IPS-11a (cell line): ENCODE measurements around the gene CAPSL.
"Not testable (repeated sequence)": the region's sequence is repeated elsewhere in the genome, so short reads cannot be mapped to it uniquely, and the experiment has no call there.

Source experiments
- H3K4me3 ChIP-seq: one replicate; pipeline ENCODE4 v1.5.1; 2013; ENCODE audit warnings: low read depth, low read length, control low read depth

Gene CAPSL

DNA sequence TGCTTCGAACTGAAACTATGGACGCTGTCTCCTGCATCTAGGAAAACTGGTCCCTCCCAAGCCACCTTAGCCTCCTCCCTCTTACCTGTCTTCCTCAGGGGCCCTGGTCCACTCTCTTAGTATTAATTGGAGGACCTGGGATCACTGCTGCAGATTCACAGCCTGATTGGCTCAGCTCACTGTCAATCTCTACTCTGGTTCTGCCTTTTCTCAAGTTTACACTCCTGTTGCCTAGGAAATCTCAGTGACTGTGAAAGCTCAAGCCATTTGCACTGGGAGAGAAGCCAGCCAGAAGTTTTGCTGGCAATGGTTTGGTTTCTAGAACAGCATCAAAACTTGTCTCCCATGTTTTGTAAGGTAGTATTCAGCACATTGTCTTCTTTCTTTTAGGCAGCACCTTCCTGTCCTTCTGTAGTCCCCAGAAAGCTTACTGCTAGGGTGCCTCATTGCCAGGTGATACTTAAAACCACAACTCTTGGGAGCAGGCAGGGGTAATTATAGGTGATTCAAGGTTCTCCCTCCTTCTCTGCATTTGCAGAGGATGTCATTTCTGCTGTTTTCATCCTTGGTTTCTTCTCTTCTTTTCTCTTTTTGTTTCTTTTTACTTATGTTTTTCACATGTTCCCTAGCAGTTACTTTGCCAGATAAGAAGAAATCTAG, at the start of gene CAPSL:
CAPSL (minus strand) TSS at position 55 of the 660 bp plus-strand sequence. CDS start 17,502 bp downstream, outside the sequence.
- H3K4me3 ChIP-seq: no peak within 1 kb of the TSS

- H3K4me3 ChIP-seq: no peak overlapping the region
Measured at GRCh38 chr5:35987776-35988175, 49.4 kb upstream of the CAPSL start.

GRCh38 chr5:35979715-35980114, 41.3 kb upstream of the CAPSL start:
- no peak overlapping the region for H3K4me3 ChIP-seq

- not testable (repeated sequence) for H3K4me3 ChIP-seq
Measured at GRCh38 chr5:35976859-35977258, 38.4 kb upstream of the CAPSL start.

GRCh38 chr5:35974570-35974969, 36.1 kb upstream of the CAPSL start:
- H3K4me3 ChIP-seq: no peak overlapping the region

- no peak overlapping the region for H3K4me3 ChIP-seq
Measured at GRCh38 chr5:35971878-35972210, 33.4 kb upstream of the CAPSL start.

- H3K4me3 ChIP-seq: no peak overlapping the region
Measured at GRCh38 chr5:35971186-35971877, 32.9 kb upstream of the CAPSL start.

GRCh38 chr5:35963381-35963843, 25.0 kb upstream of the CAPSL start:
- H3K4me3 ChIP-seq: no peak overlapping the region

- H3K4me3 ChIP-seq: no peak overlapping the region
Measured at GRCh38 chr5:35960328-35960727, 21.9 kb upstream of the CAPSL start.

DNA sequence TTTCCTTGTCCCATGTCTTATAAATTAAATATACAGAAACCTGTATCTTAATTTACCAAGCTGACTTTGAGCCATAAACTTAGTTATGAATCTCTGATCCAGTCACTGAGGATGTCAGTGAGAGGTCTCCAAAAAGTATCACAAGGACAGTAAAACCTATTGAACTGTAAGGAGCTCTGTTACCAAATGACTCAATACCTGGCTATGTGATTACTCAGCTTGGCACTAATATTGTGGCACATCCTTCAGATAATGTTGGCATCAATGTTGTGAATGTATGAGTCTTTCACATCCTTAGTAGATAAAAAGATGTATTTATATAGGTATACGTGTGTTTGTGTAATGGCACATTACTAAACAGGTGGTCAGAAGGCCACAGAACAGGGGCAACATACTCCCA, 18.0 kb upstream of the CAPSL start:
- no peak overlapping the region for H3K4me3 ChIP-seq

DNA sequence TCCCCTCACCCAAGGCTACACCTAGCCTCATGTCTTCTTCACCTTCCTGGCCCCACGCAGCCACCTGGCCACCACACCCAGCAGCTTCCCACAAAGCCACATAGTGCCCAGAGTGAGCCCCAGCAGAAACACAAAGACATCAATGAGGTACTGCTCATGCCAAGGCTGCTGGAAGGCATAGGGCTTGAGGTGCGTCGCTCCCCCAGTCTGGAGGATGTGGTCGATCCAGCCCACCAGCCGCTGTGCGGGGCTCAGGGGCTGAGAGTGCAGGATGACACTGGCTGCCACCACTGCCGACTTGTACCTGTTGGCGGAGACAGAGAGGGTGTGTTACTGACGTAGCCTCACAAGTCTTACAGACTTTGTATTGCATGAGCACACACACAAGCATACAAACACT, 15.8 kb upstream of the CAPSL start:
- no peak overlapping the region for H3K4me3 ChIP-seq

GRCh38 chr5:35947085-35947484, 8.7 kb upstream of the CAPSL start:
- no peak overlapping the region for H3K4me3 ChIP-seq

- H3K4me3 ChIP-seq: no peak overlapping the region
Measured at GRCh38 chr5:35939639-35940038, 1.2 kb upstream of the CAPSL start.

DNA sequence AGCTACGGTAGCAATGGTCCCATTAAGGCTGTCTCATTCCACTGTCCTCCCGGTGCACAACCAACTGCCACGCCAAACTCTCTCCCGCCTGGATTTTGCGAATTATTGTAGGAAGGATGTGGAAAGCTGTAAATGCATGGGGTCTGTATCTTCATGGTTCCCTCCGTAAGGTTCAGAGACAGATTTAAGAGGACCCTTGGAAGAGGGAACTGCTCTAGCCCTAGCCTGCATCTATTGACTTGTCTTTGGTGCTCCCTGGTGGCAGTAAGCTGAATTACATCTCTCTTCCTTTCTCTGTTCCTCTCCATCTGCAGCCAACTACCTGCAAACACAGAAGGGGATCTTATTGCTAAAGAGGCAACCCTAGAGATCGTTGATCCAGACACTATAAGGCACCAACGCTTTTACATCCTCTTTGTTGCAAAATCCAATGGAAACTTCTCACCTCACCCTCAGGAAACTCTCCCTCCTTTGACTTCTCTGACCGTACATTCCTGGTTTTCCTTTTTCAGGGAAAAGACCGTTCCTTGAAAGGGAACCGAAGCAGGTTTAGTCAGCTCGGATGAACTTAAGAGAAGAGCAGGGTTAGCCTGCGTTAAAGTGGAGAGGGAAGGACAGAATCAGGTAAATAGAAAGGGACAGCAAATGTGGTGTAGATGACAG, 11.9 kb downstream of the CAPSL start:
- H3K4me3 ChIP-seq: no peak overlapping the region

- H3K4me3 ChIP-seq: no peak overlapping the region
Measured at GRCh38 chr5:35924950-35925722, 13.3 kb downstream of the CAPSL start.

GRCh38 chr5:35924122-35924949, 14.1 kb downstream of the CAPSL start:
- no peak overlapping the region for H3K4me3 ChIP-seq

GRCh38 chr5:35922468-35922867, 16.0 kb downstream of the CAPSL start:
- no peak overlapping the region for H3K4me3 ChIP-seq

DNA sequence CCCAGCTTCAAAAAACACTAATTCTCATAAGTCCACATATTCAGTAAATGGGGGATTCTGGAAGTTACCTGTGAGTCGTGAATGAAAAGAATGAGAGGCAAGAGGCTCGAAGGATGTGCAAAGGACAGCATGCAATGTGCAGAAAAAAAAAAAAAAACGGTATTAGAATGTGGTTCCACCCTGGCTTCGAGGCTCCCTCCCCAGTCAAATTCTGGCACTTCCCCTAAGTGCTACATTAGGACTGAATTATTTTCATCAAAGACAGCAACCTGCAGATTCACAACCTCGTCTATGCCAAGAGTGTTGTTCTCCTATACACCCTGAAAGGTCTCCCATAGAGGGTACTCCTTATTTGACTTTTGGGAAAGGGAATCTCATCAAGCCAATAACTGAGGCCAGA, 16.5 kb downstream of the CAPSL start:
- no peak overlapping the region for H3K4me3 ChIP-seq

DNA sequence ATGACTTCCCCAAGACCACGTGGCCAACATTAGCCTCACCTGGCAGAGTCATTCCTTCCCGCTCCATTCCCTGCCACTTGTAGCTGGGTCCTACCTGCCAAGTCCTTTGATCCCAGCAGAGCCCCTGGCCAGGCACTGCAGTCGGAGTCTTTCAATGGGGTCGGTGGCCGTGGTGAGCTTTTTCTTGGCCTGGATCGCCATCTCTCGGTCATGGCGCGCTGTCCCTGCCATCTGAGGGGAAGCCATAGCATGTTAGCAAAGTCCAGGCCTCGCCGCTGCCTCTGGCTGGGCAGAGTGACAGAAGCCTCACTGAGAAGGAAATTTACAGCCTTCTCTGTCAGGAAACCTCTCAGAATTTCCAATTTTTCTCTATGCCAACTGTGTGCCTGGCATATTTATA, 17.5 kb downstream of the CAPSL start:
- H3K4me3 ChIP-seq: no peak overlapping the region

- no peak overlapping the region for H3K4me3 ChIP-seq
Measured at GRCh38 chr5:35919191-35919590, 19.2 kb downstream of the CAPSL start.

DNA sequence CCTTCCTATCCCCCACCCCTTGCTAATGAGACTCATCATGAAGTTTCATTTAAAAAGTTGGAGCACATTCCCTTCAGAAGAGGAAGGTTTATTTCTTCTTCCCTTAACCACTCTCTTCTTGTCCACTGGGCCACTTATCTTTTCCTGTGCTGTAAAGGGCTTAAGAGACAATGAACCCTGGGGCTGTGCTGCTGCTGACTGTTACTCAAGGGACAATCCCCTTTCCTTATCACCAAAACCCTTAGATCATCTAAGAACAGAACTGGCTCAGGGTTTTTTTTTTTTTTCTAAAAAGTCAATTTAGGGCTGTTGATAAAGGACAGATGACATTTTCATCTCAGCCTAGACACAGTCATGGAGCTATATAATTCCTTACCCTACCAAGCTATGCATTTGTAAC, 29.6 kb downstream of the CAPSL start:
- H3K4me3 ChIP-seq: no peak overlapping the region
